ENCODE measurements around the gene LAMP1.

The LAMP1 gene

GRCh38 chr13:113351514-113352026 lies 54.5 kb downstream of the LAMP1 start:
- no peaks in the 10 kb centered on the region for H3K79me2 ChIP-seq (ENCODE audit: control insufficient read depth, low read length)
- H4K20me1 ChIP-seq (ENCODE audit: control insufficient read depth, insufficient read depth, low read depth, low read length): no peaks in the 10 kb centered on the region
- no peak overlapping the region for H3K4me2 ChIP-seq (ENCODE audit: low read length)
- no peak overlapping the region for H3K4me3 ChIP-seq (ENCODE audit: low read length)
- TF ChIP-seq EZH2phosphoT487 (IDR thresholded peaks at IDR 0.05; ENCODE audit: borderline replicate concordance, low read length) (no peak), CTCF (IDR thresholded peaks at IDR 0.05; ENCODE audit: low read depth, low read length, poor library complexity, severe bottlenecking) (no peak)
- no peaks in the 10 kb centered on the region for H3K9me2 ChIP-seq (replicated peaks; ENCODE audit: control insufficient read depth, low read length)
- no peak overlapping the region for H3K27ac ChIP-seq (ENCODE audit: low read depth, low read length)
- H3F3A ChIP-seq (ENCODE audit: control insufficient read depth, insufficient read depth): no peaks in the 10 kb centered on the region
- no peaks in the 10 kb centered on the region for H3K4me1 ChIP-seq (ENCODE audit: control insufficient read depth, low read length)
- peaks cover 3% of the 10 kb centered on the region; the same call in 1 of the 2 replicates for H3K9me3 ChIP-seq (ENCODE audit: control insufficient read depth, insufficient read depth, low read length)
- no peaks in the 10 kb centered on the region for H3K36me3 ChIP-seq (ENCODE audit: control insufficient read depth, low read length)
- no peaks in the 10 kb centered on the region for H3K27me3 ChIP-seq (ENCODE audit: control insufficient read depth, low read length)

- Histone ChIP-seq H3K4me2 (ENCODE audit: low read length) (no peak overlapping the region), H3F3A (ENCODE audit: control insufficient read depth, insufficient read depth) (no peaks in the 10 kb centered on the region), H3K36me3 (ENCODE audit: control insufficient read depth, low read length) (no peaks in the 10 kb centered on the region), H3K27me3 (ENCODE audit: control insufficient read depth, low read length) (no peaks in the 10 kb centered on the region), H3K27ac (ENCODE audit: low read depth, low read length) (no peak overlapping the region), H4K20me1 (ENCODE audit: control insufficient read depth, insufficient read depth, low read depth, low read length) (no peaks in the 10 kb centered on the region), H3K79me2 (ENCODE audit: control insufficient read depth, low read length) (no peaks in the 10 kb centered on the region), H3K4me1 (ENCODE audit: control insufficient read depth, low read length) (no peaks in the 10 kb centered on the region), H3K9me3 (ENCODE audit: control insufficient read depth, insufficient read depth, low read length) (no peaks in the 10 kb centered on the region; the same call in 1 of the 2 replicates), H3K9me2 (replicated peaks; ENCODE audit: control insufficient read depth, low read length) (no peaks in the 10 kb centered on the region), H3K4me3 (ENCODE audit: low read length) (no peak overlapping the region)
- no peak for TF ChIP-seq CTCF (IDR thresholded peaks at IDR 0.05; ENCODE audit: low read depth, low read length, poor library complexity, severe bottlenecking)
Measured at GRCh38 chr13:113353254-113353653, 56.2 kb downstream of the LAMP1 start.

- Histone ChIP-seq H4K20me1 (ENCODE audit: control insufficient read depth, insufficient read depth, low read depth, low read length) (no peaks in the 10 kb centered on the region), H3K4me3 (ENCODE audit: low read length) (no peak overlapping the region), H3K9me2 (replicated peaks; ENCODE audit: control insufficient read depth, low read length) (no peaks in the 10 kb centered on the region), H3K27ac (ENCODE audit: low read depth, low read length) (no peak overlapping the region), H3K4me2 (ENCODE audit: low read length) (no peak overlapping the region), H3F3A (ENCODE audit: control insufficient read depth, insufficient read depth) (no peaks in the 10 kb centered on the region), H3K9me3 (ENCODE audit: control insufficient read depth, insufficient read depth, low read length) (no peaks in the 10 kb centered on the region), H3K27me3 (ENCODE audit: control insufficient read depth, low read length) (peaks cover 15% of the 10 kb centered on the region), H3K79me2 (ENCODE audit: control insufficient read depth, low read length) (no peaks in the 10 kb centered on the region), H3K4me1 (ENCODE audit: control insufficient read depth, low read length) (no peaks in the 10 kb centered on the region), H3K36me3 (ENCODE audit: control insufficient read depth, low read length) (no peaks in the 10 kb centered on the region)
- TF ChIP-seq CTCF (IDR thresholded peaks at IDR 0.05; ENCODE audit: low read depth, low read length, poor library complexity, severe bottlenecking) (no peak), EZH2phosphoT487 (IDR thresholded peaks at IDR 0.05; ENCODE audit: borderline replicate concordance, low read length) (no peak)
Measured at GRCh38 chr13:113354831-113355610, 58.0 kb downstream of the LAMP1 start.

Data from DOHH2 (cell line).